CD4-positive, alpha-beta memory T cell (primary cell): ENCODE results near the gene UBE2E2. TPM values are rescaled to one million over a fixed set of nuclear protein-coding genes. Genes with fewer than 3 reads are reported as not detected.

ENCODE experiments used
- CTCF ChIA-PET: fragments of 350-600 bp; sonication (Branson Sonifier 250); formaldehyde crosslinking; loops from one replicate; lab custom pipeline; 2021; ENCODE audit warnings: inconsistent platforms; ENCODE audit not compliant: partially characterized antibody; lab: Charles Lee
- POLR2A ChIA-PET: fragments of 350-600 bp; sonication (Branson Sonifier 250); formaldehyde crosslinking; loops from one replicate; lab custom pipeline; 2021; ENCODE audit not compliant: partially characterized antibody; lab: Charles Lee
- DNase-seq, 5 donors: peaks; one replicate each; pipeline versions ENCODE4 v3.0.0 to v3.0.0-alpha.2; 2020 to 2022; ENCODE audit warnings: mixed read lengths in 1 of 5
- H3K27ac ChIP-seq: one replicate; pipeline ENCODE4 v1.7.0; 2013; ENCODE audit warnings: low read depth, low read length
- H3K27me3 ChIP-seq: 2 replicates; pipeline ENCODE4 v1.7.0; 2013; ENCODE audit warnings: mild to moderate bottlenecking, low read length, moderate library complexity; ENCODE audit not compliant: insufficient read depth
- H3K36me3 ChIP-seq: 2 replicates; pipeline ENCODE4 v1.7.0; 2013; ENCODE audit warnings: mild to moderate bottlenecking, low read length, moderate library complexity; ENCODE audit not compliant: insufficient read depth
- H3K4me1 ChIP-seq: 2 replicates; pipeline ENCODE4 v1.7.0; 2013; ENCODE audit warnings: mild to moderate bottlenecking, low read length, moderate library complexity; ENCODE audit not compliant: insufficient read depth
- H3K4me3 ChIP-seq, 2 donors: one replicate each; pipeline ENCODE4 v1.7.0; 2013; ENCODE audit warnings: low read length in 2 of 2, mild to moderate bottlenecking in 1 of 2
- H3K9me3 ChIP-seq, 2 donors: one replicate each; pipeline ENCODE4 v1.7.0; 2013; ENCODE audit warnings: low read length in 2 of 2, control low read depth in 1 of 2; ENCODE audit not compliant: control insufficient read depth in 1 of 2
- H3K27ac Mint-ChIP-seq, 7 donors: one replicate each; pipeline ENCODE4 v1.8.0; 2020 to 2021; ENCODE audit warnings: mixed read lengths in 7 of 7, mild to moderate bottlenecking in 6 of 7, inconsistent platforms in 3 of 7, moderate library complexity in 3 of 7
- H3K27me3 Mint-ChIP-seq, 2 donors: one replicate each; pipeline ENCODE4 v1.8.0; 2020 to 2021; ENCODE audit warnings: mixed read lengths in 2 of 2
- H3K36me3 Mint-ChIP-seq, 2 donors: one replicate each; pipeline ENCODE4 v1.8.0; 2020 to 2021; ENCODE audit warnings: mixed read lengths in 2 of 2, inconsistent platforms in 1 of 2, mild to moderate bottlenecking in 1 of 2
- H3K4me1 Mint-ChIP-seq, 4 donors: one replicate each; pipeline ENCODE4 v1.8.0; 2020 to 2021; ENCODE audit warnings: mixed read lengths in 4 of 4, mild to moderate bottlenecking in 1 of 4
- H3K4me3 Mint-ChIP-seq, 8 donors: one replicate each; pipeline ENCODE4 v1.8.0; 2020 to 2021; ENCODE audit warnings: mixed read lengths in 8 of 8, mild to moderate bottlenecking in 7 of 8, moderate library complexity in 6 of 8, inconsistent platforms in 3 of 8
- H3K9me3 Mint-ChIP-seq, 8 donors: one replicate each; pipeline ENCODE4 v1.8.0; 2020 to 2021; ENCODE audit warnings: mixed read lengths in 8 of 8, mild to moderate bottlenecking in 5 of 8, inconsistent platforms in 3 of 8, moderate library complexity in 1 of 8
- intact Hi-C: fragments of 100-400 bp; cut with micrococcal nuclease; formaldehyde crosslinking; loops from one replicate; pipeline ENCODE4 v1.15.1; 2023
- polyA plus RNA-seq, 2 donors: library from polyadenylated mRNA; unstranded; fragments of 300-500 nt; fragmentation: Illumina TruSeq; gene quantifications; one replicate each; pipeline ENCODE4 v1.2.3, GENCODE V29; 2021
- total RNA-seq, 2 experiments: library from RNA; stranded (reverse); gene quantifications; one replicate each; pipeline ENCODE4 v1.2.3, GENCODE V29; 2021

The UBE2E2 gene
- total and polyA plus RNA-seq, 4 experiments from 2014 or later: 1.3 to 4.7 (median 3.1) TPM

GRCh38 chr3:23240171-23240785 is 37.2 kb downstream of the UBE2E2 start:
- Mint-ChIP-seq H3K4me3 (no peak overlapping the region), H3K9me3 (peaks cover 0 to 6% (median 0%) of the 10 kb centered on the region in 8 donors), H3K27ac (no peak overlapping the region), H3K27me3 (no peaks in the 10 kb centered on the region), H3K4me1 (no peaks in the 10 kb centered on the region), H3K36me3 (no peaks in the 10 kb centered on the region)
- Histone ChIP-seq H3K4me1 (no peaks in the 10 kb centered on the region), H3K4me3 (no peak overlapping the region), H3K27me3 (no peaks in the 10 kb centered on the region), H3K36me3 (no peaks in the 10 kb centered on the region), H3K9me3 (no peaks in the 10 kb centered on the region), H3K27ac (no peak overlapping the region)
- ChIA-PET CTCF (interaction anchor here (1.2 kb wide), 1 partner anchor 9 kb away, joined by 3 read pairs; no protein-coding TSS in a partner anchor), POLR2A (no interaction called here)
- DNase-seq: no peak
- intact Hi-C loops: no loop called here

GRCh38 chr3:23241256-23241655 is 38.1 kb downstream of the UBE2E2 start:
- Mint-ChIP-seq H3K4me1 (no peaks in the 10 kb centered on the region), H3K27ac (no peak overlapping the region), H3K36me3 (no peaks in the 10 kb centered on the region), H3K4me3 (no peak overlapping the region), H3K27me3 (no peaks in the 10 kb centered on the region), H3K9me3 (peaks cover 0 to 3% (median 0%) of the 10 kb centered on the region in 8 donors)
- Histone ChIP-seq H3K4me3 (no peak overlapping the region), H3K9me3 (no peaks in the 10 kb centered on the region), H3K36me3 (no peaks in the 10 kb centered on the region), H3K27ac (no peak overlapping the region), H3K4me1 (no peaks in the 10 kb centered on the region), H3K27me3 (no peaks in the 10 kb centered on the region)
- ChIA-PET CTCF (interaction anchor here (1.2 kb wide), 1 partner anchor 8 kb away, joined by 3 read pairs; no protein-coding TSS in a partner anchor), POLR2A (no interaction called here)
- intact Hi-C loops: no loop called here
- DNase-seq: no peak

- CTCF ChIA-PET: no interaction called here
- Histone ChIP-seq H3K36me3 (no peaks in the 10 kb centered on the region), H3K4me3 (no peak overlapping the region), H3K27ac (no peak overlapping the region), H3K4me1 (no peaks in the 10 kb centered on the region), H3K27me3 (no peaks in the 10 kb centered on the region), H3K9me3 (no peaks in the 10 kb centered on the region)
- Mint-ChIP-seq H3K9me3 (peaks cover 0 to 3% (median 0%) of the 10 kb centered on the region in 8 donors), H3K27me3 (no peaks in the 10 kb centered on the region), H3K36me3 (no peaks in the 10 kb centered on the region), H3K4me1 (no peaks in the 10 kb centered on the region), H3K27ac (no peak overlapping the region), H3K4me3 (no peak overlapping the region)
- POLR2A ChIA-PET: no interaction called here
- intact Hi-C loops: no loop called here
- DNase-seq: no peak
These were observed 39.0 kb downstream of the UBE2E2 start for GRCh38 chr3:23242106-23242505.

DNA sequence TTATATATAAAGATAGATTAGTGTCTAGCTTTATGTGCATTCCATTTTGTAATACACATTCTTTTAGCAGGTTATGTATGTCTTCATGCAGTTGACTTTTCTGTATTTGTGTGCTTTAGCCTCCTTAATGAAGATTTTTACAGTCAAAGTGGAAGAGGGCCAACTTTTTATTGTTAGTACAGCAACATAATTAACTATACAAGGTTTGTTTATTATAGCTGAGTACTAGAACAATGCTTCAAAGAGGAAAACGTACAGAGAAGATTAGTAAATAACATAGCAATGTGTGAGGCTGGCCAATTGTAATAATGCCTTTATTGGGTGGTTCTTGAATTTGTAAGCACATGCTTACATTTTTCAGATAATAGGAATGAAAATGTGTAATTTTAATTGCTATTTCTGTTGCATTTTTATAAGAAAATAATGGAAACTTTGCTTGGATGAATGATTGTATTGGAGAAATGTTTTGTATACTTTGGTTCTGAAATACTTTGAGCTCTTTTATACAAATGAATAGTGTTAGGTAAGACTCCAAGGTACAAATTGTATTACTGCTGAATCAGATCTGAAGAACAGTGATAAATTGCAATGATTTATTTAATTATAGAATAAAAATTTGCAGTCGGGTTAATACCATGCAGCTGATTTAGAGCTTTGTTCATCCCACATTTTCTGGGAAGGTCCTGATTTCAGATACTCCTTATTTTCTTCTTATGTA is 41.4 kb downstream of the UBE2E2 start:
- no peak overlapping the region for H3K4me3 ChIP-seq
- H3K9me3 Mint-ChIP-seq: peaks cover 0 to 5% (median 0%) of the 10 kb centered on the region in 8 donors
- H3K36me3 Mint-ChIP-seq: no peaks in the 10 kb centered on the region
- intact Hi-C loops: no loop called here
- POLR2A ChIA-PET: interaction anchor here (0.7 kb wide), 1 partner anchor 705 kb away, joined by 3 read pairs; no protein-coding TSS in a partner anchor
- no peak overlapping the region for H3K4me3 Mint-ChIP-seq
- DNase-seq: no peak
- H3K27ac Mint-ChIP-seq: no peak overlapping the region
- CTCF ChIA-PET: no interaction called here
- H3K9me3 ChIP-seq: no peaks in the 10 kb centered on the region
- H3K27ac ChIP-seq: no peak overlapping the region
- H3K4me1 ChIP-seq: no peaks in the 10 kb centered on the region
- no peaks in the 10 kb centered on the region for H3K36me3 ChIP-seq
- H3K4me1 Mint-ChIP-seq: no peaks in the 10 kb centered on the region
- no peaks in the 10 kb centered on the region for H3K27me3 ChIP-seq
- H3K27me3 Mint-ChIP-seq: no peaks in the 10 kb centered on the region

DNA sequence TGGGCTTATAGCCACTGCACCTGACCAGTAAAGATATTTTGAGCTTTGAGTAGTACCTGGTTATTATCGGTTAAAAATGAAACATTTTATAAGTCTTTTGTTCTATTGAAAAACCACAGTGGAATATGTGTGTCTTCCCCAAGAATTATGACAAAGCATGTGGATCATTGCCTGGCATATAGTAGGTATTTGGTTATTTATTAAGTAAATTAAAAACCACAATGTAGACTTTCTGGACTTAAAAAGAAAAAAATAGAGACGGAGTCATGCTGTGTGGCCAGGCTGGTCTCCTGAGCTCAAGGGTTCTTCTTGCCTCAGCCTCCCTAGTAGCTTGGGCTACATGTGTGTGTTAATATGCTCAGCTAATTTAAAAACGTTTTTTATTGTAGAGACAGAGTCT is 43.5 kb downstream of the UBE2E2 start:
- Mint-ChIP-seq H3K4me3 (no peak overlapping the region), H3K9me3 (peaks cover 0 to 5% (median 0%) of the 10 kb centered on the region in 8 donors)

DNA sequence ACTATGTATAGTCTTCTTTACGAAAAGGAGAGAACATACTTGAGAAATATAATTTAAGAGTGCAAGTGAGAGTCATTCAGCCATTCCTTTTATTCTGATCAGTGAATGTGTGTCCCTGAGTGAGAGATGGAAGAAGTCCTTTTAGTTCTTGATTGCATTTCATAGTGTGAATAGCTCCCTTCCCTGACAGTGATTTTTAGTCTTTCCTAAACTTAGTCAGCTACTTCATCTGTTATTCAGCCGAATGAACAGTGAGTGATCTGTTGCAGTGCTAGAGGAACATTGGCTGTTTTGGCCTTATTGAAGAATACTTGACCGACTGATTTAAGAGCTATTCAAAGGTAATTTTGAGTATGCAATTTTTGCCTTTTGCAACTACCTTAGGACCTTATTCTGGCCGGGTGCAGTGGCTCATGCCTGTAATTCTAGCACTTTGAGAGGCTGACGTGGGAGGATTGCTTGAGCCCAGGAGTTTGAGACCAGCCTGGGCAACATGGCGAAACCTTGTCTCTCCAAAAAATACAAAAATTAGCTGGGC is 45.5 kb downstream of the UBE2E2 start:
- Mint-ChIP-seq H3K27ac (no peak overlapping the region), H3K27me3 (no peaks in the 10 kb centered on the region), H3K4me1 (no peaks in the 10 kb centered on the region), H3K36me3 (no peaks in the 10 kb centered on the region), H3K9me3 (peaks cover 0 to 5% (median 0%) of the 10 kb centered on the region in 8 donors), H3K4me3 (no peak overlapping the region)
- H3K27me3 ChIP-seq: no peaks in the 10 kb centered on the region
- POLR2A ChIA-PET: no interaction called here
- CTCF ChIA-PET: interaction anchor here (1.4 kb wide), 1 partner anchor 8 kb away, joined by 3 read pairs; no protein-coding TSS in a partner anchor
- H3K4me1 ChIP-seq: no peaks in the 10 kb centered on the region
- intact Hi-C loops: no loop called here
- no peaks in the 10 kb centered on the region for H3K9me3 ChIP-seq
- DNase-seq: no peak
- H3K4me3 ChIP-seq: no peak overlapping the region
- H3K36me3 ChIP-seq: no peaks in the 10 kb centered on the region
- H3K27ac ChIP-seq: no peak overlapping the region

More for the DNA sequence above, 43.5 kb downstream of the UBE2E2 start:
- no peaks in the 10 kb centered on the region for H3K36me3 ChIP-seq
- ChIA-PET CTCF (no interaction called here), POLR2A (no interaction called here)
- no peak for DNase-seq
- no peaks in the 10 kb centered on the region for H3K27me3 ChIP-seq
- intact Hi-C loops: no loop called here
- H3K4me1 ChIP-seq: no peaks in the 10 kb centered on the region
- Mint-ChIP-seq H3K27me3 (no peaks in the 10 kb centered on the region), H3K36me3 (no peaks in the 10 kb centered on the region), H3K27ac (no peak overlapping the region), H3K4me1 (no peaks in the 10 kb centered on the region)
- no peak overlapping the region for H3K4me3 ChIP-seq
- H3K27ac ChIP-seq: no peak overlapping the region
- H3K9me3 ChIP-seq: no peaks in the 10 kb centered on the region

DNA sequence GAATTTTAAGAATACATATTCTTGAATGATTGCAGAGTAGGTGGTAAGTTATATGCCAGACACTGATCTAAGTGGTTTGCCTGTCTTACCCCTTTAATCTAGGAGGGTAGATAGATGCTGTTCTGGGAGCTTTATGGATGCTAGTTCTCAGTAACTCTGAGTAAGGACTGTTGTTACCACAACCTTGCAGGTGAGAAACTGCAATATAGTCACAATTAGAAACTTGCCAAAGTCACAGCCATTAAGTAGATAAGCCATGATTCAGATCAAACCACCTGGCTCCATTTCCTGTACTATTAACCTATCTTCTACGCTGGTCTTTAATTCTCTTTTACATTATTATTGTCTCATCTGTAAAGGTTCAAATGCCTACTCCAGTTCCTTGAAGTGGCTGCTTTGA is 46.8 kb downstream of the UBE2E2 start:
- intact Hi-C loops: no loop called here
- H3K4me3 Mint-ChIP-seq: no peak overlapping the region
- H3K36me3 Mint-ChIP-seq: no peaks in the 10 kb centered on the region
- no peaks in the 10 kb centered on the region for H3K27me3 Mint-ChIP-seq
- H3K36me3 ChIP-seq: no peaks in the 10 kb centered on the region
- H3K27me3 ChIP-seq: no peaks in the 10 kb centered on the region
- POLR2A ChIA-PET: no interaction called here
- H3K4me1 ChIP-seq: no peaks in the 10 kb centered on the region
- CTCF ChIA-PET: interaction anchor here (1.4 kb wide), 1 partner anchor 9 kb away, joined by 3 read pairs; no protein-coding TSS in a partner anchor
- no peak overlapping the region for H3K27ac ChIP-seq
- DNase-seq: no peak
- no peak overlapping the region for H3K27ac Mint-ChIP-seq
- H3K9me3 Mint-ChIP-seq: peaks cover 0 to 5% (median 0%) of the 10 kb centered on the region in 8 donors
- H3K4me3 ChIP-seq: no peak overlapping the region
- H3K4me1 Mint-ChIP-seq: no peaks in the 10 kb centered on the region
- no peaks in the 10 kb centered on the region for H3K9me3 ChIP-seq
